Epithelial cell of esophagus (primary cell): Measurements from ENCODE around the gene PLXNA2.

Experiments used
- DNase-seq: peaks from one replicate; pipeline ENCODE4 v3.0.0; 2010; ENCODE audit warnings: low read depth
- H3K4me3 ChIP-seq: 2 replicates; pipeline ENCODE4 v1.5.1; 2011; ENCODE audit warnings: mild to moderate bottlenecking, low read length, control low read depth
- TF ChIP-seq, protein P1 (sequence below): IDR thresholded peaks from 2 replicates; pipeline ENCODE4 v1.5.1; 2011; ENCODE audit warnings: low read depth, mild to moderate bottlenecking, low read length, control low read depth, inconsistent platforms; ENCODE audit not compliant: insufficient read depth; ENCODE audit errors: missing control alignments

PLXNA2 gene

DNA sequence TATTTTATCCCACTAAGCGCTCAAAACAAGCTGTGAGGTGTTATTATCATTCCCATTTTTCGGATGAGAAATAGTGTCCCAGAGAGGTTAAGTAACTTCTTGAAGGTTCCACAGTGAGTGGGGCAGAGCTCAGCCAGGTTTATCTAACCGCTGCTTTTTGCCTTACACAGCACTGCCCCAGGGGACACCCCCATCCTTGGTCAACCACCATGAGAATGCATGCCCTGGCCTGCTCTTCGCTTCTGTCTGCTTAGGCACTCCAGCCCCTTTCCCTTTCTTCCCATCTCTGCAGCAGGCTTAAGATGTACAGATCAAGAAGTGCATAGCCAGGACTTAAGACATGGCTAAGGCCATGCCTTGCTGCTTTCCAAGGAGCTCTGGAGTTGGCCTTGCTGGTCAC lies 174.3 kb downstream of the PLXNA2 start:
- TF ChIP-seq, protein P1, sequence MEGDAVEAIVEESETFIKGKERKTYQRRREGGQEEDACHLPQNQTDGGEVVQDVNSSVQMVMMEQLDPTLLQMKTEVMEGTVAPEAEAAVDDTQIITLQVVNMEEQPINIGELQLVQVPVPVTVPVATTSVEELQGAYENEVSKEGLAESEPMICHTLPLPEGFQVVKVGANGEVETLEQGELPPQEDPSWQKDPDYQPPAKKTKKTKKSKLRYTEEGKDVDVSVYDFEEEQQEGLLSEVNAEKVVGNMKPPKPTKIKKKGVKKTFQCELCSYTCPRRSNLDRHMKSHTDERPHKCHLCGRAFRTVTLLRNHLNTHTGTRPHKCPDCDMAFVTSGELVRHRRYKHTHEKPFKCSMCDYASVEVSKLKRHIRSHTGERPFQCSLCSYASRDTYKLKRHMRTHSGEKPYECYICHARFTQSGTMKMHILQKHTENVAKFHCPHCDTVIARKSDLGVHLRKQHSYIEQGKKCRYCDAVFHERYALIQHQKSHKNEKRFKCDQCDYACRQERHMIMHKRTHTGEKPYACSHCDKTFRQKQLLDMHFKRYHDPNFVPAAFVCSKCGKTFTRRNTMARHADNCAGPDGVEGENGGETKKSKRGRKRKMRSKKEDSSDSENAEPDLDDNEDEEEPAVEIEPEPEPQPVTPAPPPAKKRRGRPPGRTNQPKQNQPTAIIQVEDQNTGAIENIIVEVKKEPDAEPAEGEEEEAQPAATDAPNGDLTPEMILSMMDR, result no peak
- peak; percentile 76 for DNase-seq
- no peak overlapping the region for H3K4me3 ChIP-seq

GRCh38 chr1:208069317-208069716 lies 174.9 kb downstream of the PLXNA2 start:
- TF ChIP-seq, protein P1, result no peak
- H3K4me3 ChIP-seq, result no peak overlapping the region
- DNase-seq, result no peak

GRCh38 chr1:208068908-208069307 lies 175.3 kb downstream of the PLXNA2 start:
- TF ChIP-seq, protein P1, result no peak
- H3K4me3 ChIP-seq, result no peak overlapping the region
- DNase-seq, result no peak

- no peak for DNase-seq
- no peak overlapping the region for H3K4me3 ChIP-seq
- TF ChIP-seq, protein P1, result no peak
Measured at GRCh38 chr1:208068407-208068806, 175.8 kb downstream of the PLXNA2 start.

DNA sequence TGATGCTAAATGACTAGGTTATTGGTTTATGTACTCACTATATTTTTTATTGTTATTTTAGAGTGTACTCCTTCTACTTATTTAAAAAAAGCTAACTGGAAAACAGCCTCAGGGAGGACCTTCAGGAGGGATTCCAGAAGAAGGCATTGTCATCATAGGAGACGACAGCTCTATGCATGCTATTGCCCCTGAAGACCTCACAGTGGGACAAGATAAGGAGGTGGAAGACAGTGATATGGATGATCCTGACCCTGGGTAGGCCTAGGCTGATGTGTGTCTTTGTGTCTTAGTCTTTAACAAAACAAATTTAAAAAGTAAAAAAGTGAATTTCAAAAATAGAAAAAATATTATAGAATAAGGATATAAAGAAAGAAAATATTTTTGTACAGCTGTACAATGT lies 177.6 kb downstream of the PLXNA2 start:
- H3K4me3 ChIP-seq, result no peak overlapping the region
- TF ChIP-seq, protein P1, result no peak
- DNase-seq, result no peak

DNA sequence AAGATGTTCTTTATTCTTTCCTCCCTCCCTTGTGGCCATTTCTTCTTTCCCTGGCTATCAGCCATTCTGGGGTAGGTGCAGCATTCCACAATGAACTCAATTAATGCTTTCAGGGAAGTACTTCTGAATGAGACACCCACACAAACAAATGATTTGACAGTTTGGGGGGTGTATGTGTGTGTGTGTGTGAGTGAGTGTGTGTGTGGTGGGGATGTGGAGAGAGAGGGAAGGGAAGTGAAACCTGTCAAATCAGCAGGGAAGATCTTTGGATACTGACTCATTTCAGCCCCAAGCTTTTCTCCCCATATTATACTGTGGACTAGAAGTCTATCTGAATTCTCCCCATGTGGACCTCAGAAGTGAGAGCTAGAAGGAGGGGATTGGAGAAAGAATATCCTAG lies 178.3 kb downstream of the PLXNA2 start:
- DNase-seq, result peak; percentile 17
- TF ChIP-seq, protein P1, result no peak
- no peak overlapping the region for H3K4me3 ChIP-seq

GRCh38 chr1:208061632-208062031 lies 182.6 kb downstream of the PLXNA2 start:
- no peak for DNase-seq
- TF ChIP-seq, protein P1, result no peak
- no peak overlapping the region for H3K4me3 ChIP-seq
